Liver (tissue), 3 donors: ENCODE results near the gene SMOC2.

Source experiments
- CTCF ChIP-seq: fragments of 150-350 bp; IDR thresholded peaks from 2 replicates; pipeline ENCODE4 v1.5.1; 2017; ENCODE audit warnings: improper control_type of control experiment, low read depth, low read length; ENCODE audit not compliant: missing input control
- EGR1 ChIP-seq, 2 donors: IDR thresholded peaks; 2 replicates each; pipeline ENCODE4 v1.6.1; 2016 to 2018; ENCODE audit warnings: antibody characterized with exemption in 2 of 2, low read depth in 2 of 2
- RAD21 ChIP-seq, 2 donors: IDR thresholded peaks; 2 replicates each; pipeline ENCODE4 v1.6.1; 2016; ENCODE audit warnings: antibody characterized with exemption in 2 of 2, mild to moderate bottlenecking in 2 of 2
- REST ChIP-seq: IDR thresholded peaks from 2 replicates; pipeline ENCODE4 v1.6.1; 2016; ENCODE audit warnings: antibody characterized with exemption, mild to moderate bottlenecking
- RXRA ChIP-seq, 2 donors: IDR thresholded peaks; 2 replicates each; pipeline ENCODE4 v1.6.1; 2017 to 2018; ENCODE audit warnings: antibody characterized with exemption in 2 of 2, mild to moderate bottlenecking in 1 of 2
- SP1 ChIP-seq: IDR thresholded peaks from 2 replicates; pipeline ENCODE4 v1.6.1; 2018; ENCODE audit warnings: antibody characterized with exemption, mild to moderate bottlenecking
- donor health status: healthy.
- donor health status: healthy.

GRCh38 chr6:168394606-168395005, 46.4 kb upstream of the SMOC2 start:
- TF ChIP-seq CTCF (no peak), RXRA (IDR thresholded peaks at IDR 0.05) (no peak), REST (no peak), SP1 (no peak), EGR1 (IDR thresholded peaks at IDR 0.05; ENCODE audit: low read depth in 2 of 2) (no peak), RAD21 (IDR thresholded peaks at IDR 0.05) (no peak)
